DOHH2 (cell line): ENCODE results near the gene ISOC2.

Experiments used
- CTCF ChIP-seq: fragments of 200-600 bp; sonication (generic); IDR thresholded peaks from one replicate; pipeline ENCODE4 v1.5.1; 2014; ENCODE audit warnings: antibody characterized with exemption, mild to moderate bottlenecking, low read depth, low read length; ENCODE audit not compliant: poor library complexity, severe bottlenecking
- EZH2phosphoT487 ChIP-seq: fragments of 200-600 bp; sonication (generic); IDR thresholded peaks from 2 replicates; pipeline ENCODE4 v1.6.1; 2017; ENCODE audit warnings: borderline replicate concordance, mild to moderate bottlenecking, antibody characterized with exemption, low read length, moderate library complexity, mixed read lengths

- TF ChIP-seq CTCF (no peak), EZH2phosphoT487 (no peak)
These were observed 43.5 kb upstream of the ISOC2 start for GRCh38 chr19:55504981-55505380.
